ENCODE measurements around the gene SND1.
"Not testable (repeated sequence)": the region's sequence is repeated elsewhere in the genome, so short reads cannot be mapped to it uniquely, and the experiment has no call there.

Gene SND1

DNA sequence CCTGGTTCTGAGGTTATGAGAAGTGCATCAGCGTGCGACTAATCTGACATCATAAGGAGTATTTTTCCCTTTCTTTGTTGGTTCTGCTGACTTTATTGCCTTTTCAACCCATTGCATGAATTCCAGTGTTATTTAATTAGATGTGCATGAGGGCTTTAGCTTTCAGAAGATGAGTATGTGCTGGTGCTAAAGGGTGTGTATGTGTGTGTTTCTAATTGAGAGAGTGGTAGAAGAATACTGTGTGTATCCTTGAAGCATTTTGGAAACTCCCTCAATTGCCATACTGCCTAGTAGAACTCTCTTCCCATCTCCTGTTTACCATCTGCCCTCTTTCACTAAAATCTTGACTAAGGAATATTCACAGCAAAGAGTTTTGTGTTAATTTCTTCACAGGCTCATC is 158.1 kb downstream of the SND1 start:
- DNase-seq: no peak

GRCh38 chr7:127810696-127811660 is 159.0 kb downstream of the SND1 start:
- DNase-seq: no peak

GRCh38 chr7:127812540-127812939 is 160.5 kb downstream of the SND1 start:
- DNase-seq: no peak

GRCh38 chr7:127813991-127814541 is 162.1 kb downstream of the SND1 start:
- DNase-seq: no peak

- DNase-seq: no peak
These were observed 163.7 kb downstream of the SND1 start for GRCh38 chr7:127815631-127816145.

GRCh38 chr7:127816354-127817190 is 164.6 kb downstream of the SND1 start:
- no peak for DNase-seq

DNA sequence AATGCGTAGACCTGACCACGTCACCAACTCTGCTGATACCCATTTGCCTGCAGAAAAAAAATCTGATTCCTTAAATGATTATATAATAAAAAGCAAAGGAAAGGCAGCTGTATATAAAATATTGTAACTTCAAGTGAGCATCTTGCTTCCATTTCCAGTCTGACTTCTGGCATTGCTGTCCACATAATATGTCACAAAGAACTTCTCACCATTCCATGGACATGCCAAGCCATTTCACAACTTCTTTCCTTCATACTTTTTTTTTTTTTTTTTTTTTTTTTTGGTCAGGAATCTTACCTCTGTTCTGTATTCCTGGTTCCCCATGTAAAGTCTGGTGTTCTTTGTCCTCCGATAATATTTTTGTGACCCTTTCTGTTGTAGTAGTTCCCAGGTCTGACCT is 165.5 kb downstream of the SND1 start:
- DNase-seq: no peak

DNA sequence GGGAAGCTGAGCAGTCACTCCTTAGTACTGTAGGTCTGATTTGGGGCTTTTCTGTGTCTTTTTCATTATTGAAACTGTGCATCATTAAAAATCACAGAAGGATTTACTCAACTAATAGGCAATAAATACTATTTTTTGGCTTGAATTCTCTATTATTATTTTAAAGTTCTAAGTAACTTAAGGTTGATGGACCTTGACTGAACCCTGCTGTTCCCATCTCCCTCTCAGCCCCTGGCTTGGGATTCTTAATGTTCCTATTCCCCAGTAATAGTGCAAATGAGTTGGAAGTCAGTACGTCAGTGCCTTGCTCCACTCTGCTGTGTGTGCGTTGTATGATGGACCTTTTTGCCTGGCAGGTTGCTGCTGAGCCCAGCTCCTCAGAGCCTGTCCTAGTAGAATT is 166.3 kb downstream of the SND1 start:
- DNase-seq: no peak

GRCh38 chr7:127819975-127820731 is 168.2 kb downstream of the SND1 start:
- no peak for DNase-seq

GRCh38 chr7:127820732-127821085 is 168.7 kb downstream of the SND1 start:
- no peak for DNase-seq

DNA sequence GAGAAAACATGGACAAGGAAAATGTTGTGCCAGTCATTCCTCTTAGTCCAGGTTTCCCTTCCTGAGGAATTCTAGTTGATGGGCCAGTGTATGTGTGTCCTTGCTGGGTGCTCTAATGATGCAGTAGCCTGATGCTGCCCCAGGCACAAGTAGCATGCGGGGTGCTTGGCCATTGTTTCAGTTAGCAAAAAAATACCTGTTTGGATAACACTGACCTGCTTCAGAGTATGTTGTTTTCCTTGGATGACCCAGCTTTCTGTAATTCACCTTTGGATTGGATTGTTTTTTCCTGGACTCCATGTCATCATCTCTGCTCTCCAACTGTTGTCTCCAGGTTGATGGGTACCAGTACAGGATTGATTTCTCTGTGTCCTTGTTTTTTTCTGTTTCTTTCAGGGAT is 169.2 kb downstream of the SND1 start:
- no peak for DNase-seq

GRCh38 chr7:127822822-127823508 is 171.0 kb downstream of the SND1 start:
- DNase-seq: no peak

- no peak for DNase-seq
These were observed 172.7 kb downstream of the SND1 start for GRCh38 chr7:127824682-127825081.

- no peak for DNase-seq
These were observed 177.0 kb downstream of the SND1 start for GRCh38 chr7:127828843-127829500.

DNA sequence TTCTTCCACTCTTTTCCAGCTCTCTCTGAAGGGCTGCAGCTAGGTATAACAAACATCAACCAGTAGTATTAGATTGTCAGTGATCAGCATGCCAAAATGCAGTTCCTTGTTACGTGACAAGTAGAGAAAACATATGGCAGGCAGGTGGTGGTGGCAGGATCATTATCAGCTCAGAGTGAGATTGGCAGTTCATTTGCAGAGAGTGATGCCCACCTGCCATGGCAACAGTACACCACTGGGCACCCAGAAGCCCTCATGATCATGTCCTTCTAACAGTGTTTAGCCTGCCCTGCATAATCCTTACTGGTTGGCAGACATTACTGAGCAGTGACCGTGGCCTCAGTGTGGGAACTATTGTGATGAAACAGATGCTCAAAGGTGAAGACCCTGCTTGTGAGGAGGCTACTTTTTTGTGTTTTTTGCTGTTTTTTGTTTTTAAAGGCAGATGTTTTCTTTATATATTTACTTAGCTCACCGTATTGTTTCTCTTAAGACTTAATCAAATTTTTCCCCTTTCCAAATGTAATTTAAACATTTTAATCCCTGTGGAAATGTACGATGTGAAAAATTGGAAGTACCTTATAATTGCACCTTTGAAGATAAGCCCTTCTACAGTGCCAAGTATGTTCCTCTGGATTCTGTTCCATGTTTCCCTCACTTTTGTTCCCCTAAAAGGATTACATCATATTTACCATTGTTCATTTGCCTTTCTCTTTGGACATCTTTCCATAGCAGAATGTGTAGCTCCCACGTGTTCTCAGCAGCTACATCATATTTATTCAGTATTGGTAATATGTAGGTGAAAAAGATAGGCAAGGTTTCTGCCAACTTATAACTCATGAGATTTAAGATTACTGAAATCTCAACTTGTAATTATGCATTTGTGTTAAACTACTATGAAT is 179.6 kb downstream of the SND1 start:
- no peak for DNase-seq

- no peak for DNase-seq
These were observed 180.6 kb downstream of the SND1 start for GRCh38 chr7:127832592-127832991.

GRCh38 chr7:127833641-127834040 is 181.6 kb downstream of the SND1 start:
- DNase-seq: no peak

- DNase-seq: no peak
These were observed 183.7 kb downstream of the SND1 start for GRCh38 chr7:127835679-127836078.

DNA sequence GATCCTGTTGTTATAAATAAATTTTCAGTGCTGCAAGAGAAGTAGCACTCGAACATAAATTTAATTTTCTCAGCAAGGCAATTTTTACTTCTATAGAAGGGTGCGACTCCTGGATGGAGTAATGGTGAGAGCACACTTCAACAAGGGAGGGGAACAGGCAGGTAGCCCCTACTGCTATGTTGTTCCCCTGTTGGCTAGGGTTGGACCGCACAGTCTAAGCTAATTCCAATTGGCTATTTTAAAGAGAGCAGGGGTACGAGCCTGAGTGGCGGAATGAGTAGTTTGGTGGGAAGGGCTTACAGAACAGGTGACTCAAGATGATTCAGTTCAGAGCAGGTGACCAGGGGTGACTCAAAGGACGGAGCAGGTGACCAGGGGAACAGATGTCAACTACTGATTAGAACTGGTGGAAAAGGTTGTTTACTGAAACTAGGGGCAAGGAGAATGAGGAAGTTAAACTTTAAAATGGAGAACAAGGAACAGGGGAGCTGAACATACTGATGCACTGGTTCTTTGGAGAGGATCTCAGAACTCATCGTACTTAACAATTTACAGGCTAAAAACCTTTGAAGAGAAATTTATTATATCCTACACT is 185.9 kb downstream of the SND1 start:
- DNase-seq: not testable (repeated sequence)

All from T1000 (cell line).